GM12878 (cell line): Measurements from ENCODE around the gene PRADC1. TPM values are rescaled to one million over a fixed set of nuclear protein-coding genes. Genes with fewer than 3 reads are reported as not detected.
A peak's percentile ranks its signal among the peaks of the same experiment; 100 is the strongest.

ENCODE experiments used
- ATAC-seq: fragments of 200-7000 bp; cut with Tn5 transposase; 3 replicates; pipeline ENCODE4 v1.9.1; 2020; ENCODE audit warnings: mild to moderate bottlenecking, moderate library complexity
- BruUV-seq: library from RNA; stranded (reverse); fragments of 400-500 nt; replicated peaks from 2 replicates; lab custom pipeline; 2021; lab: Mats Ljungman, UMichigan
- CTCF ChIA-PET: fragments of 300-600 bp; sonication (Branson Sonifier 250); formaldehyde crosslinking; extraction: SDS; loops from one replicate; lab custom pipeline; 2021; ENCODE audit warnings: inconsistent platforms; lab: Yijun Ruan, JAX
- POLR2A ChIA-PET: fragments of 350-600 bp; formaldehyde crosslinking; extraction: SDS; loops from one replicate; lab custom pipeline; 2021; ENCODE audit warnings: inconsistent platforms; lab: Charles Lee
- RAD21 ChIA-PET: fragments of 300-600 bp; sonication (Branson Sonifier 250); formaldehyde crosslinking; loops from one replicate; lab custom pipeline; 2023; ENCODE audit warnings: antibody characterized with exemption; ENCODE audit not compliant: unreplicated experiment; lab: Charles Lee
- SMC1A ChIA-PET: fragments of 300-600 bp; sonication (Branson Sonifier 250); formaldehyde crosslinking; loops from one replicate; lab custom pipeline; 2023; ENCODE audit not compliant: unreplicated experiment, uncharacterized antibody; lab: Charles Lee
- DNase-seq: peaks from one replicate; pipeline ENCODE4 v3.0.0-alpha.2; 2011; ENCODE audit warnings: low read depth, low spot score
- FAIRE-seq: peaks from 3 replicates; lab custom pipeline; 2011; peaks lifted over from hg19 to GRCh38; lab: Jason Lieb, UNC
- H2AFZ ChIP-seq: 2 replicates; pipeline ENCODE4 v1.6.0; 2011; ENCODE audit warnings: low read depth, low read length, control low read depth; ENCODE audit not compliant: control insufficient read depth
- H3K27ac ChIP-seq: 2 replicates; pipeline ENCODE4 v1.5.1; 2011; ENCODE audit warnings: control low read depth; ENCODE audit not compliant: control insufficient read depth, insufficient read depth
- H3K27me3 ChIP-seq, 2 experiments: replicated peaks in 1 of 2; 2 replicates each; pipeline versions ENCODE4 v1.6.0 to v1.6.1; 2011; ENCODE audit warnings: low read length in 1 of 2; ENCODE audit not compliant: control insufficient read depth in 2 of 2, insufficient read depth in 2 of 2
- H3K36me3 ChIP-seq, 2 experiments: 2 replicates each; pipeline ENCODE4 v1.5.1; 2011; ENCODE audit warnings: low read length in 1 of 2; ENCODE audit not compliant: control insufficient read depth in 2 of 2, insufficient read depth in 2 of 2
- H3K4me1 ChIP-seq: 2 replicates; pipeline ENCODE4 v1.6.1; 2011; ENCODE audit warnings: mild to moderate bottlenecking, low read length, moderate library complexity, mixed read lengths; ENCODE audit not compliant: control insufficient read depth, insufficient read depth
- H3K4me2 ChIP-seq: 2 replicates; pipeline ENCODE4 v1.6.0; 2011; ENCODE audit warnings: control low read depth; ENCODE audit not compliant: control insufficient read depth, insufficient read depth
- H3K4me3 ChIP-seq: fragments of 200-600 bp; sonication (generic); 2 replicates; pipeline ENCODE4 v1.5.1; 2016
- H3K79me2 ChIP-seq: 2 replicates; pipeline ENCODE4 v1.6.0; 2011; ENCODE audit warnings: low read length; ENCODE audit not compliant: control insufficient read depth, insufficient read depth
- H3K9ac ChIP-seq: 2 replicates; pipeline ENCODE4 v1.8.0; 2011; ENCODE audit warnings: low read length, control low read depth, mixed read lengths; ENCODE audit not compliant: control insufficient read depth, insufficient read depth
- H3K9me3 ChIP-seq: replicated peaks from 3 replicates; pipeline ENCODE4 v1.5.1; 2011; ENCODE audit warnings: mild to moderate bottlenecking, low read length; ENCODE audit not compliant: control insufficient read depth, insufficient read depth
- H4K20me1 ChIP-seq: 2 replicates; pipeline ENCODE4 v1.6.0; 2011; ENCODE audit not compliant: control insufficient read depth, insufficient read depth
- BHLHE40 ChIP-seq, 2 experiments: fragments of 450-650 bp in 1 of 2; IDR thresholded peaks; 2 replicates each; pipeline ENCODE4 v1.6.1; 2011 to 2017; ENCODE audit warnings: low read depth in 2 of 2, borderline replicate concordance in 1 of 2, improper control_type of control experiment in 1 of 2, low read length in 1 of 2, mild to moderate bottlenecking in 1 of 2
- CTCF ChIP-seq, 3 experiments: IDR thresholded peaks in 2 of 3; conservative IDR thresholded peaks in 1 of 3; 2 replicates each; pipeline ENCODE4 v1.5.1; 2011; ENCODE audit warnings: low read depth in 3 of 3, low read length in 3 of 3, mild to moderate bottlenecking in 3 of 3, control low read depth in 2 of 3, moderate library complexity in 2 of 3, inconsistent platforms in 1 of 3, mixed read lengths in 1 of 3; ENCODE audit not compliant: control insufficient read depth in 2 of 3, insufficient read depth in 1 of 3; ENCODE audit errors: extremely low read depth in 1 of 3
- E4F1 ChIP-seq: fragments of 450-650 bp; IDR thresholded peaks from 2 replicates; pipeline ENCODE4 v1.6.1; 2018; ENCODE audit warnings: borderline replicate concordance, mild to moderate bottlenecking; ENCODE audit not compliant: partially characterized antibody
- EGR1 ChIP-seq, 2 experiments: IDR thresholded peaks; 1 replicate in 1 of 2; 2 replicates in 1 of 2; pipeline ENCODE4 v1.6.1; 2011 to 2012; ENCODE audit warnings: low read depth in 2 of 2, low read length in 2 of 2, borderline replicate concordance in 1 of 2, mild to moderate bottlenecking in 1 of 2, moderate library complexity in 1 of 2
- GABPA ChIP-seq: IDR thresholded peaks from 2 replicates; pipeline ENCODE4 v1.6.1; 2014; ENCODE audit warnings: antibody characterized with exemption, low read depth, mild to moderate bottlenecking, inconsistent platforms
- HDAC2 ChIP-seq: fragments of 200-600 bp; sonication (generic); IDR thresholded peaks from 2 replicates; pipeline ENCODE4 v1.6.1; 2017
- MLLT1 ChIP-seq: fragments of 450-650 bp; IDR thresholded peaks from 2 replicates; pipeline ENCODE4 v1.6.1; 2016; ENCODE audit warnings: mild to moderate bottlenecking
- MTA3 ChIP-seq: IDR thresholded peaks from 2 replicates; pipeline ENCODE4 v1.6.1; 2012; ENCODE audit warnings: low read length, inconsistent platforms, borderline replicate concordance
- MYB ChIP-seq: fragments of 150-350 bp; IDR thresholded peaks from 2 replicates; pipeline ENCODE4 v1.6.1; 2014; ENCODE audit warnings: mild to moderate bottlenecking, low read depth, low read length, borderline replicate concordance
- NR2C1 ChIP-seq: fragments of 450-650 bp; IDR thresholded peaks from 2 replicates; pipeline ENCODE4 v1.6.1; 2017; ENCODE audit warnings: antibody characterized with exemption, mild to moderate bottlenecking, moderate library complexity
- NR2F1 ChIP-seq: fragments of 450-650 bp; conservative IDR thresholded peaks from 2 replicates; pipeline ENCODE4 v1.6.1; 2017; ENCODE audit warnings: mild to moderate bottlenecking
- NRF1 ChIP-seq: conservative IDR thresholded peaks from 2 replicates; pipeline ENCODE4 v1.6.1; 2011; ENCODE audit warnings: mild to moderate bottlenecking, low read depth, low read length, improper control_type of control experiment
- SMARCA5 ChIP-seq: fragments of 450-650 bp; IDR thresholded peaks from 2 replicates; pipeline ENCODE4 v1.6.1; 2017; ENCODE audit warnings: mild to moderate bottlenecking
- STAT1 ChIP-seq: fragments of 450-650 bp; conservative IDR thresholded peaks from 2 replicates; pipeline ENCODE4 v1.6.1; 2014; ENCODE audit warnings: antibody characterized with exemption, mild to moderate bottlenecking
- TCF3 ChIP-seq: IDR thresholded peaks from 2 replicates; pipeline ENCODE4 v1.6.1; 2012; ENCODE audit warnings: low read depth, mild to moderate bottlenecking, low read length, borderline replicate concordance; ENCODE audit not compliant: insufficient read depth
- ZNF384 ChIP-seq: IDR thresholded peaks from 2 replicates; pipeline ENCODE4 v1.6.1; 2012; ENCODE audit warnings: low read depth, mild to moderate bottlenecking, low read length, improper control_type of control experiment, borderline replicate concordance
- whole genome bisulfite sequencing: methylation state at CpG from one replicate; pipeline ENCODE4 v1.1.6; 2016; ENCODE audit warnings: low lambda C conversion rate; ENCODE audit not compliant: insufficient replicate concordance, insufficient coverage; ENCODE audit errors: missing lambda C conversion rate; 5-methylcytosine and 5-hydroxymethylcytosine counted together
- in situ Hi-C: fragments of 300-500 bp; cut with MboI; formaldehyde crosslinking; loops from 9 replicates; pipeline ENCODE4 v1.14.3; 2018; ENCODE audit warnings: mixed read lengths
- intact Hi-C: fragments of 100-400 bp; cut with micrococcal nuclease; formaldehyde crosslinking; loops from one replicate; pipeline ENCODE4 v1.14.2; 2022; ENCODE audit not compliant: unreplicated experiment
- polyA plus RNA-seq, 11 experiments: library from polyadenylated mRNA; depleted of rRNA in 4 of 11; unstranded in 6 of 11; stranded (reverse) in 5 of 11; fragments of >200 nt; fragmentation: Nextera tagmentation in 4 of 11; fragmentation: Illumina TruSeq in 1 of 11; extraction: Ambion mirVana in 4 of 11; extraction: Trizol in 1 of 11; gene quantifications; 1 replicate in 1 of 11; 2 replicates in 10 of 11; pipeline versions ENCODE4 v1.2.1 to v1.2.3, GENCODE V29; 2011 to 2016; ENCODE audit warnings: inconsistent platforms in 2 of 11, missing spikeins in 2 of 11, low read depth in 1 of 11
- total RNA-seq, 4 experiments: library from RNA; depleted of rRNA in 3 of 4; stranded (reverse); fragments of >200 nt in 3 of 4; fragmentation: Illumina TruSeq in 1 of 4; extraction: Trizol in 1 of 4; gene quantifications; 2 replicates each; pipeline versions ENCODE4 v1.2.1 to v1.2.3, GENCODE V29; 2013 to 2021

PRADC1 gene
- total and polyA plus RNA-seq, 10 of the 15 experiments (the other 5 are each of a cell fraction or from before 2014, with no cell fraction given), result 3.7 to 39.0 (median 13.8) TPM

- ATAC-seq (peak; percentile 92), DNase-seq (no peak), FAIRE-seq (no peak)
- intact Hi-C loops, result no loop called here
- Histone ChIP-seq H4K20me1 (no peaks in the 10 kb centered on the region; the same call in 1 of the 2 replicates), H3K79me2 (no peaks in the 10 kb centered on the region; the same call in 1 of the 2 replicates), H2AFZ (peak overlapping the region; percentile 52; the same call in 1 of the 2 replicates), H3K9me3 (no peaks in the 10 kb centered on the region), H3K9ac (peak overlapping the region; percentile 50; the same call in 1 of the 2 replicates), H3K4me3 (peak overlapping the region; percentile 61; the same call in 1 of the 2 replicates), H3K27ac (peak overlapping the region; percentile 22; the same call in 1 of the 2 replicates), H3K27me3 (no peaks in the 10 kb centered on the region), H3K36me3 (peaks cover 5 to 6% of the 10 kb centered on the region in 2 experiments; a peak in 3 of 4 replicates), H3K4me2 (peak overlapping the region; percentile 88; the same call in 1 of the 2 replicates), H3K4me1 (no peaks in the 10 kb centered on the region)
- ChIA-PET SMC1A (interaction anchor here (1.4 kb wide), 1 partner anchor 21 kb away, joined by 4 read pairs; no protein-coding TSS in a partner anchor), POLR2A (interaction anchor here (1.0 kb wide), 1 partner anchor 23 kb away, joined by 3 read pairs; no protein-coding TSS in a partner anchor), RAD21 (no interaction called here), CTCF (interaction anchor here (0.9 to 1.1 kb wide), 2 partner anchors 9 to 21 kb away, joined by 3 read pairs; no protein-coding TSS in a partner anchor)
- 69% methylated on average over 76 of the region's 113 CpGs for WGBS
- BruUV-seq, result no TSS peak
- in situ Hi-C loops, result no loop called here
- TF ChIP-seq NR2C1 (peak; percentile 37; the same call in 1 of the 2 replicates), EGR1 (IDR thresholded peaks at IDR 0.05; ENCODE audit: borderline replicate concordance in 1 of 2, low read depth in 2 of 2, low read length in 2 of 2) (peak in 1 of 2 experiments; percentile 61; a peak in 1 of 3 replicates), HDAC2 (no peak), MYB (no peak), CTCF (IDR thresholded peaks at IDR 0.05 in 2 of 3, conservative IDR thresholded peaks at IDR 0.05 in 1 of 3; ENCODE audit: control insufficient read depth in 2 of 3, extremely low read depth in 1 of 3, insufficient read depth in 1 of 3, low read depth in 3 of 3, low read length in 3 of 3) (peak in 1 of 3 experiments; percentile 8; a peak in 2 of 6 replicates), MTA3 (no peak), MLLT1 (no peak), BHLHE40 (IDR thresholded peaks at IDR 0.05; ENCODE audit: borderline replicate concordance in 1 of 2, low read depth in 2 of 2, low read length in 1 of 2) (peak in 1 of 2 experiments; percentile 73; a peak in 2 of 4 replicates), NRF1 (no peak), TCF3 (no peak), SMARCA5 (no peak), ZNF384 (no peak), GABPA (no peak), STAT1 (no peak), NR2F1 (peak; percentile 61), E4F1 (no peak)
Measured at GRCh38 chr2:73268830-73269685, 36.0 kb upstream of the PRADC1 start.
